GM19351 (cell line): ENCODE measurements around the gene LSAMP.
"Not testable (repeated sequence)": the region's sequence is repeated elsewhere in the genome, so short reads cannot be mapped to it uniquely, and the experiment has no call there.

ENCODE experiments used
- ATAC-seq: cut with Tn5 transposase; IDR thresholded peaks from one replicate; pipeline ENCODE4 v1.9.1; 2021; ENCODE audit warnings: mild to moderate bottlenecking, moderate library complexity; ENCODE audit not compliant: unreplicated experiment

The LSAMP gene

GRCh38 chr3:115860766-115861165, 584.5 kb downstream of the LSAMP start:
- ATAC-seq, result no peak

- ATAC-seq, result no peak
Observed at GRCh38 chr3:115859002-115859807, 586.1 kb downstream of the LSAMP start.

DNA sequence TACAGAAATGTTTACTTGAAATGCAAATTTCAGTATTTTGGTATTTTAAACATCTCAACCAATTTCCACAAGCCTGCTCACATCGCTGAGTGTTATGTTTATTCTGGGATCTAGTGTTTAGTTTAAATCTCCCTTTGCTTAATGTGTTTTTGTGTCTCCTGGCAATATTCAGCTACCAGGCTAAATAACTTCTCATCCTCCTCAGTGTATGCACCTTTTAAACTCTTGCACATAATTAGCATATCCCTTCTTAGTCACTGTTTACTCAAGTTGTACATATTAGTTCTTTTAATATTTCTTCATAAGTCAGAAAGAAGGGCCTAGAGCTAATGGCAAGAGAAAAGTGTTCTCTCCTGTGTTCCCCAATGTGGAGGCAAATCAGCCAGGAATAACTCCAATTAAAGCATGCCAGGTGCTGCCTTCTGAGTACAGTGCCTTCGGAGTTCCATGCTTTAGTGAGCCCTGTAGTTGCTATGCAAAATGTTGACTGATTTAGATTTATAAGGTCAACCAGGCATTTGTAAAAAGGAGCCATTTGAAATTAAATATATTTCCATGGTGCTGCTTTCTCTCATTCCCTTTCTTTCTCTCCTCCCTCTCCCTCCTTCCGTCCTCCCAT, 587.7 kb downstream of the LSAMP start:
- ATAC-seq, result no peak

GRCh38 chr3:115855911-115856310, 589.4 kb downstream of the LSAMP start:
- no peak for ATAC-seq

- no peak for ATAC-seq
Observed at GRCh38 chr3:115853104-115853503, 592.2 kb downstream of the LSAMP start.

DNA sequence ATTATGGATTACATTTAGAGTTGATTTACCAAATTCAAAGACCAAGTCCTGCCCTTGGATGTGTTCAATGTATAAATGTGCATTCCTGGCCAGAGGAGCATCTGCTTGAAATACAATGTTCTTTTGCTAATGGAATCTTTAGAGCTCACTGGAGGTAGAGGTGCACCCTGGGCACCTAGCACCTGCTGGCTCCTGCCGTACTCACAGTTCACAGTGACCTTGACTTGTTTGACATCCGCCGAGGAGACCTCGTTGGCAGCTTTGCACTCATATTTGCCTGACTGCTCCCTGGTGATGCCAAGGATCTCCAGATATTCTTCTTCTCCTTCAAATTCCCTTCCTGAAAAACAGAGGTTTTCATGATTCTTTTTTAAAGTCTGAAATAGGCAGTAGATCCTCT, 593.0 kb downstream of the LSAMP start:
- no peak for ATAC-seq

GRCh38 chr3:115851571-115851970, 593.7 kb downstream of the LSAMP start:
- no peak for ATAC-seq

DNA sequence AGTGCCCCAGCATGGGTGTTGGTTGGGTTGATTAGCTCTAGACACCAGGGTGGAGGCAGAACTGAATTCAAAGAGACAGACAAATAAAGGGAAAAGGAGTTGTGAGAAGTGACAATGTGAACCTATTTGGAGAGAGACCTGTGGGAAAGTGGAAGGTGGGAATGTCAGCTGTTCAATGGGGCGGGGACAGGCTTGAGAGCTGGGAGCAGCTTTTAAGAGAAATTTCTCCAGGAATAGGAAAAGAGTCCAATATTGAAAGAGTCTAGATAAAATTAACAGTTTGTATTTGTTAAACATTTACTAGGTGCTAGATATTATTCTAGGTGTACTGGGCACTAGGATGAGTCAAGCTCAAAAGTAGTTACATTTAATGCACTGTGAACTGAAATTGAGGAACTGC, 596.6 kb downstream of the LSAMP start:
- ATAC-seq, result no peak

DNA sequence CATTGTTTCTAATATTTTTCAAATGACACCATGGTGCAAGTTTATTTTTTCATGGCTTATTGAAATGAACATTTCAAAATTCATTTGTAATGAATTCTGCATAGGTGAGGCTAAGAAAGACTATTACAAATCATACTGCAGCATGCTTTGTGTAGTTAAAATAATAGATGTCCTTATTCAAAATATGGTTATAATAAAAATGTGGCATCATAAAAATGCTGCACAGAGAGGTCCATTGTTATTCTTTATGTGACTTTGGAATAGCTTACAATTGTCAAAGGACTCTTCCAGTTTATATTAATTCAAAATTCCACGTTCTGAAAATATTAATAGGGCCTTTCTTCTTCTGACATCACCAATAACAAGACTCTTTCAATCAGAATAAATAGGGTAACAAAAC, 599.3 kb downstream of the LSAMP start:
- ATAC-seq, result no peak

DNA sequence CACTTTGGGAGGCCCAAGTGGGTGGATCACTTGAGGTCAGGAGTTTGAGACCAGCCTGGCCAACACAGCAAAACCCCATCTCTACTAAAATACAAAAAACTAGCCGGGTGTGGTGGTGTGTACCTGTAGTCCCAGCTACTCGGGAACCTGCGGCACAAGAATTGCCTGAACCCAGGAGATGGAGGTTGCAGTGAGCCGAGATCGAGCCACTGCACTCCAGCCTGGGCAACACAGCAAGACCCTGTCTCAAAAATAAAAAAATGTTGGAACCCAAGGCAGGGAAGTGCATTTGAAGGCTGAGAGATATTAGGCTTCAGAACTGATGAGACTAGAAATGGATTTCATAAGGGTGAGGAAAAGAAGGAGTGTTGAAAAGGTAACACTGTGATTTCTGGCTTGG, 600.6 kb downstream of the LSAMP start:
- ATAC-seq, result not testable (repeated sequence)

GRCh38 chr3:115843206-115843605, 602.1 kb downstream of the LSAMP start:
- ATAC-seq, result no peak

DNA sequence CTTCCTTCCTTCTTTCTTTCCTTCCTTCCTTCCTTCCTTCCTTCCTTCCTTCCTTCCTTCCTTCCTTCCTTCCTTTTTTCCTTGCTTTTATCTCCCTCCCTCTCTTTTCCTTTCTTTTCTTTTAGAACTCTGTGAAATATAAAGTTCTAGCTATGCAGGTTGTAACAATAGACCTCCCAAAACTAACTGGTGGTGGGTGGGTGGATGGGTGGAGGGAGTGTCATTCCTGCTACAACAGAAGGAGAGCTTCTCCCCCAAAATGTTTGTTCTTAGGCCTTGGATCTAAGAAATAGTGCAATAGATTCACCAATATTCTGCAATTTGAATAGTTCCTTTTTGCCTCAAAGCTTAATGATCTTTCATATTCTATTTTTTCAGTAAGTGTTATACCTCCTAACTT, 606.0 kb downstream of the LSAMP start:
- no peak for ATAC-seq

GRCh38 chr3:115838786-115839185, 606.5 kb downstream of the LSAMP start:
- no peak for ATAC-seq

GRCh38 chr3:115836944-115837343, 608.3 kb downstream of the LSAMP start:
- ATAC-seq, result no peak

GRCh38 chr3:115835946-115836345, 609.3 kb downstream of the LSAMP start:
- no peak for ATAC-seq

DNA sequence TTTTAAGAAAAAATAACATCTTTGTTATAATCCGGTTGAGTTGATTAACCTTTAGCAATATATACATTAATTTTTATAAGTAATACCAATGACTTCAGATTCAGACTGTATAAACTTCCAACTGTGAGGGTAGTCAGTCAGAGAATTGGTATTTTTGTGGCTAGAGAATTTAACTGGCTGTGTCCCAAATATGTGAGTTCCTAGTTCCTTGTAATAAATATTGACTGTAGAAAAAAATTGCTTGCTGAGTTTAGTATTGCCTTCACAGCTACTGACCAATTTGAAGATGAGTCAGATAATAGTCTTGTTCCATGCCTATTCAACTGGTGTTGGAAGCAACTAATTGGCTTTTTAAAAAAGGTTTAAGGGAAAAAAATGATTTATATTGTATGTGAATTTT, 611.2 kb downstream of the LSAMP start:
- no peak for ATAC-seq

- ATAC-seq, result no peak
Observed at GRCh38 chr3:115833074-115833473, 612.2 kb downstream of the LSAMP start.

DNA sequence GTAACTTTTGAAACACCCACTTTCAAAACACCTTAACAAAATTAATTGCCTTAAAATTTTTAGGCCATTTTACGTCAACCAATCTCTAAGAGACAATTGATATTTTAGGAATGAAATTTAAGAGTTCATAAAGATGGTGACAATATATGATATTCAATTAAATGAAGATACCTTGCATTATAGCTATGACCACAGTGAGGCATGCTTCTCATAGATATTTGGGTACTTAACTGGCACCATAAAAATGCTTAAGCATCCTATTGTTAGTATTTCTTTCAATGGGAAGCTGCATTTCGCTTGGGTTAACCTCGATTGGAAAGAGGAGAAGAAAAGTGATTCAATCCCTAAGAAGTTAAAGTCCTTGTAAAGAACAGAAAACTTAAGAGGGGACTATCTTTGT, 613.0 kb downstream of the LSAMP start:
- no peak for ATAC-seq

- ATAC-seq, result no peak
Observed at GRCh38 chr3:115831864-115832263, 613.4 kb downstream of the LSAMP start.

DNA sequence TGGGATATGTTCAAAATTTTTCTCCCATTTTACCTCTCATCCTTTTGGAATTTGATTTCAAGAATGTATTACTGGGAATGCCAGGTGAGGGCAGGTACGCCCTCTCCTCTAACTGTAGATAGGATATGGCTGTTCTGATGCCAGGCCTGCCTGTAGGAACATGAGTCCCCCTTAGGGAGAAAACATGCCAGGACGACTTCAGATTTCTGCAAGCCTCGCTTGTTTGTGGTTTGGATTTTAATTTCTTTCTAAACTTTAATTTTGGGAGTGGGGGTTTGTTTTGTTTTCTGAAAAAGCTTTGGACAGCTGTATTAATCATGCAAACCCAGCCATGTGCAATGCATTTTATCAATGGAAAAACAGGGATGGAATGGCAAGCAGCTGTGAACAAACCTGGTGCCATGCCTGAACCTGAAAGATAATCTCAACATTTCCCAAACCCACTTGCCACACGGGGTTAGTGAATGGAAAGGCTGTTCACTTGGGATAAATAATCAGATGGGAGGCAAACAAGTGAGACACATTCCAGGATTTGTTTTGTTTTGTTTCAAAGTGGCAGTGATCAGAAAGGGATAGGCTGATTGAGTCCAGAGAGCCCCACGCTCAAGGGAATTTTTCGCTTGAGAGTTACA, 614.4 kb downstream of the LSAMP start:
- ATAC-seq, result no peak

GRCh38 chr3:115828401-115828800, 616.9 kb downstream of the LSAMP start:
- ATAC-seq, result no peak

- ATAC-seq, result no peak
Observed at GRCh38 chr3:115827495-115827894, 617.8 kb downstream of the LSAMP start.
